Measurements from ENCODE around the gene CBFA2T3.

The CBFA2T3 gene

GRCh38 chr16:88830258-88830657 lies 146.7 kb downstream of the CBFA2T3 start:
- DNase-seq, result peak; percentile 24

DNA sequence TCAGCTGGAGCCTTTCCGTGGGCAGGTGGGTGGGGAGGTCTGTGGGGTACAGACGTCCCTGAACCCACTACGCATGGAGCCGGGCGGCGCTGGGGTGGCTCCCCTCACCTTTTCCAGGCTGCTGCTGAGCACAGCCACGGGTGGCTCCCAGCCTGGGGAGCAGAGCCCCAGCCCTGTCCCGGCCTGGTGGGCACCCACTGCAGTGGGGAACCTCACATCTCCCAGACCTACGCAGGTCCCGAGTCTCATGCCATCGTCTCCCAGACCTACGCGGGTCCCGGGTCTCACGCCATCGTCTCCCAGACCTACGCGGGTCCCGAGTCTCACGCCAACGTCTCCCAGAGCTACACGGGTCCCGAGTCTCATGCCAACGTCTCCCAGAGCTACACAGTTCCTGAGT lies 148.3 kb downstream of the CBFA2T3 start:
- DNase-seq, result no peak

GRCh38 chr16:88827727-88828126 lies 149.3 kb downstream of the CBFA2T3 start:
- no peak for DNase-seq

- no peak for DNase-seq
Observed at GRCh38 chr16:88826070-88826840, 150.8 kb downstream of the CBFA2T3 start.

- no peak for DNase-seq
Observed at GRCh38 chr16:88825146-88825545, 151.9 kb downstream of the CBFA2T3 start.
